ENCODE results near the gene TEX52. TPM values are rescaled to one million over a fixed set of nuclear protein-coding genes. Genes with fewer than 3 reads are reported as not detected.

TEX52 gene
- total RNA-seq, 1 donor from 2014 or later: not detected

DNA sequence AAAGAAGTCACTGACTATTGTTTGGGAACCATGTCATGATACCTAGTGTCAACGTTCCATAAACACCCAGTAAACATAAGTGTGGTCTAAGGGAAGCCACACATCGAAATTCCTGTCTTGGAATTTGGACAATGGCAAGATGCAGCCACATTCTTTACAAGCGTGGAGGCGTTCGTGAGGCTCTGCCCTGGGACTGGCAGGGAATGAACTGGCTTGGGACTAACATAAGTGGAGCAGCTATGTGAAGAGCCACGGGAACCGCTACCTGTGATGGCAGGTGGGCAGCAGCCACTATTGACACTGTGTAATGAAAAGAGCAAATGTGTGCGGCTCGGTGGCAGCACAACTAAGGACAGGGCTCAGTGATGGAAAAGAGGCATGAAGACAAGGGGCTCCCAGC, 12.1 kb downstream of the TEX52 start:
- TF ChIP-seq, protein P1, sequence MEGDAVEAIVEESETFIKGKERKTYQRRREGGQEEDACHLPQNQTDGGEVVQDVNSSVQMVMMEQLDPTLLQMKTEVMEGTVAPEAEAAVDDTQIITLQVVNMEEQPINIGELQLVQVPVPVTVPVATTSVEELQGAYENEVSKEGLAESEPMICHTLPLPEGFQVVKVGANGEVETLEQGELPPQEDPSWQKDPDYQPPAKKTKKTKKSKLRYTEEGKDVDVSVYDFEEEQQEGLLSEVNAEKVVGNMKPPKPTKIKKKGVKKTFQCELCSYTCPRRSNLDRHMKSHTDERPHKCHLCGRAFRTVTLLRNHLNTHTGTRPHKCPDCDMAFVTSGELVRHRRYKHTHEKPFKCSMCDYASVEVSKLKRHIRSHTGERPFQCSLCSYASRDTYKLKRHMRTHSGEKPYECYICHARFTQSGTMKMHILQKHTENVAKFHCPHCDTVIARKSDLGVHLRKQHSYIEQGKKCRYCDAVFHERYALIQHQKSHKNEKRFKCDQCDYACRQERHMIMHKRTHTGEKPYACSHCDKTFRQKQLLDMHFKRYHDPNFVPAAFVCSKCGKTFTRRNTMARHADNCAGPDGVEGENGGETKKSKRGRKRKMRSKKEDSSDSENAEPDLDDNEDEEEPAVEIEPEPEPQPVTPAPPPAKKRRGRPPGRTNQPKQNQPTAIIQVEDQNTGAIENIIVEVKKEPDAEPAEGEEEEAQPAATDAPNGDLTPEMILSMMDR (IDR thresholded peaks at IDR 0.05): no peak
- H3K27ac ChIP-seq: no peak overlapping the region
- intact Hi-C loops (cut with DNase I): no loop called here
- H3K36me3 ChIP-seq: peaks cover 4% of the 10 kb centered on the region
- H3K4me1 ChIP-seq: no peaks in the 10 kb centered on the region
- no peaks in the 10 kb centered on the region for H3K27me3 ChIP-seq
- H3K9me3 ChIP-seq: no peaks in the 10 kb centered on the region
- no peak for ATAC-seq
- no peak for DNase-seq
- no peak overlapping the region for H3K4me3 ChIP-seq

DNA sequence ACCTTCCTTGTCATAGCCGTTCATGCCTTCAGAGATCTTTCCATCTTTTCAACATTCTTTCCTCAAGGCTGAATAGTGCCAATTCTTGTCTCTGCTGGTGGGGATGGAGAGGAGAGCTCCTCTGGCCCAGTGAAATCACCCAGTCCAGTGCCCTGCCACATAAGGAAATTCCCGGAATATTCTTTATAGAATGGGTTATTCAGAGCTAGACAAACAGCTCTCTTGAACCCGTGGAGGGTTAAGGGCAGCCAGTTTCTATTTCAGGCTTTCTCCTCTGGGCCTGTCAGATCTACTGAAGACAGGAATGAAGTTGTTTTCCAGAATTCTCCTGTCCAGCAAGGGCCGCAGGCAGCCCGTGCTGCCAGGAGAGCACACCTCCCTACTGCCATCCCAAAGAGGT, 13.9 kb downstream of the TEX52 start:
- no peaks in the 10 kb centered on the region for H3K27me3 ChIP-seq
- H3K27ac ChIP-seq: no peak overlapping the region
- DNase-seq (no peak), ATAC-seq (no peak)
- no peaks in the 10 kb centered on the region for H3K4me1 ChIP-seq
- peaks cover 4% of the 10 kb centered on the region for H3K36me3 ChIP-seq
- intact Hi-C loops (cut with DNase I): no loop called here
- TF ChIP-seq, protein P1 (IDR thresholded peaks at IDR 0.05): no peak
- H3K9me3 ChIP-seq: no peaks in the 10 kb centered on the region
- H3K4me3 ChIP-seq: no peak overlapping the region

DNA sequence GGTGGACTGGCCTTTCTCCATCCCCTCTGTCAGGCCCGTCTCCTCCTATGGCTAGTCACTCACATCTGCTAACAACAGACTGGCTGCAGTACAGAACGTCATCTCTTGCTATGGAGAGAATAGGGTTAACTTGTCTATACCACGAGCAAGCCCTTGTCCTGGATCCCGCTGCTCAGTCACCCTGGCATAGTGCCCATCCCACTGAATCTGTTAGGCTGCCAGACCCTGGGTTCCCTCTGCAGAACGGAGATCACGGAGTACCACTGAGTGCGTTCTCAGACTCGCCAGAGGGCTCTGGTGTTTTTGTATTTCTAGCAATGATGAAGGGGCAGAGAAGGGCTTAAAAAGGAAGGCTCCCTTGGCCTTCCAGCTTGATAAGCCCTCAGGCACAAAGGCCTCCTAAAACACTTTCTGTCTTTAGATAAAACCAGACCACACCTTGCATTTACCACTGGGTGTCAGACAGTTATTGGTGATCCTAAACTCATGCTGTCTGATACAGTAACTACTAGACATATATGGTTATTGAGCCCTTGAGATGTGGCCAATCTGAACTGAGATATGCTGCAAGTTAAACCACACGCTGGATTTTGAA, 15.7 kb downstream of the TEX52 start:
- ATAC-seq (no peak), DNase-seq (no peak)
- TF ChIP-seq, protein P1 (IDR thresholded peaks at IDR 0.05): no peak
- intact Hi-C loops (cut with DNase I): no loop called here
- no peaks in the 10 kb centered on the region for H3K27me3 ChIP-seq
- H3K4me3 ChIP-seq: no peak overlapping the region
- H3K36me3 ChIP-seq: peaks cover 4% of the 10 kb centered on the region
- H3K9me3 ChIP-seq: no peaks in the 10 kb centered on the region
- H3K27ac ChIP-seq: no peak overlapping the region
- H3K4me1 ChIP-seq: no peaks in the 10 kb centered on the region

DNA sequence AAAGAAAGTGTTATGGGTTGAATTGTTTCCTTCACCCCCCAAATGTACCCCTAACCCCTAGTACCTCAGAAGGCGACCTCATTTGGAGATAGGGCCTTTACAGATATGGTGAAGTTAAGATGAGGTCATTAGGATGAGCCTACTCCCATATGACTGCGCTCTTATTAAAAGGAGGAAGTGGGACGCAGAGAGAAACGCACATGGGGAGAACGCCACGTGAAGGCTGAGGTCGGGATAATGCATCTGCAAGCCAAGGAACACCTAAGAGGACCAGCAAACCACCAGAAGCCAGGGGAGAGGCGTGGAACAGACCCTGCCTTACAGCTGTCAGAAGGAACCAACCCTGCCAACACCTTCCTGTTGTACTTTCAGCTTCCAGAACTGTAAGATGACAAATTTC, 20.3 kb downstream of the TEX52 start:
- H3K27ac ChIP-seq: no peak overlapping the region
- peaks cover 7% of the 10 kb centered on the region for H3K4me1 ChIP-seq
- no peak overlapping the region for H3K4me3 ChIP-seq
- no peaks in the 10 kb centered on the region for H3K36me3 ChIP-seq
- DNase-seq (no peak), ATAC-seq (no peak)
- H3K9me3 ChIP-seq: no peaks in the 10 kb centered on the region
- H3K27me3 ChIP-seq: no peaks in the 10 kb centered on the region
- intact Hi-C loops (cut with DNase I): no loop called here
- TF ChIP-seq, protein P1 (IDR thresholded peaks at IDR 0.05): no peak

DNA sequence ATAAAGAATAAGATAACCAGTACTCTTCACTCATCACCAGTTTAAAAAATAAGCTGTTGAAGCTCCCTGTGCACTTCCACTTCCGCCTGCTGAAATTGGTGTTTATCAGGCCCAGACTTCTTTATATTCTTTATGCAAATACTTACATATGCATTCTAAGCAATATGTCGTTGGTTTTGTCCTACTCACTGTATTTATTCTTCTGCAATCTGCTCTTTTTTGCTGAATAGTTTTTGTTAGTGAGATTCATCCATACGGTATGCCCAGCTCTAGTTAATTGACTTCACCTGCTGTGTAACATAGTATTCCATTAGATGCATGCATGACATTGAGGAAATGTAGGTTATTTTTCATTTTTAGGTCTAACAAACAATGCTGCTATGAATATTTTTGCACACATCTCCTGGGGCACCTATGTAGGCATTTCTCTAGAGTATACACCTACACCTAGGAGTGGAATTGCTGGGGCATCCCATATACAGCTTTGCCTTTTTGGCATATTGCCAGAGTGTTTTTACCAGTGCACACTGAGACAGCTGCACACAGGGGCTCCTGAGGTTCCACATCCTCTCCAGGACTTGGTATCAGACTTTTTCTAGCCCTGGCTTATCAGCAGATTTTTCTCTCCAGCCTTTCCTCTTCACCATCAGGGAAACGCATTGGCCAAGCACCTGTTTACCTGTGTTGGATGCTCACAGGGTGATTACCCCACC, 21.0 kb downstream of the TEX52 start:
- H3K9me3 ChIP-seq: no peaks in the 10 kb centered on the region
- intact Hi-C loops (cut with DNase I): no loop called here
- ATAC-seq: no peak
- H3K4me1 ChIP-seq: peaks cover 7% of the 10 kb centered on the region
- no peaks in the 10 kb centered on the region for H3K36me3 ChIP-seq
- H3K27me3 ChIP-seq: no peaks in the 10 kb centered on the region
- no peak overlapping the region for H3K27ac ChIP-seq
- TF ChIP-seq, protein P1 (IDR thresholded peaks at IDR 0.05): no peak
- DNase-seq: no peak
- no peak overlapping the region for H3K4me3 ChIP-seq
